ENCODE measurements around the gene DNMT3A.

DNMT3A gene

GRCh38 chr2:25266399-25266798 is 75.3 kb downstream of the DNMT3A start:
- H3K4me3 ChIP-seq (ENCODE audit: control insufficient read depth, low read depth, low read length) = no peak overlapping the region
- no peak for TF ChIP-seq CTCF (conservative IDR thresholded peaks at IDR 0.05; ENCODE audit: control insufficient read depth, insufficient read depth, low read depth, low read length)
- DNase-seq (ENCODE audit: low read depth) = no peak

DNA sequence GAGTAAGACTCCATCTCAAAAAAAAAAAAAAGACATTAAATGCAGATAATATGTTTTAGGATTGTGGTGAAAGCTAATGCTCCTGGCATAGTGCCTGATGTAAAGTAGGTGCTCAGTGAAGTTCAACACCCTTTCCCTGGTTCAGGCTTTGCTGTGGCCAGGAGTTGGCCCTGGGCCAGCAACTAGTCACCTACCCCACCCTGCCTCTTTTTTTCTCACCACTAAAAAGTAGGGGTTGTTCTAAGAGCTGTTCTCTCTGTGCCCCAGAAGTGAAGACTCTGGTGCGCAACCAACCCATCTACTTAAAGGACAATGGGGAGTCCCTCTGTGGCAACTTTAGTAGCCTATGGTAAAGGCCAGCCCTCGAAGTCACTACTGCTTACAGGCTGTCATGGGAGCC is 75.9 kb downstream of the DNMT3A start:
- H3K4me3 ChIP-seq (ENCODE audit: control insufficient read depth, low read depth, low read length) = no peak overlapping the region
- DNase-seq (ENCODE audit: low read depth) = no peak
- TF ChIP-seq CTCF (conservative IDR thresholded peaks at IDR 0.05; ENCODE audit: control insufficient read depth, insufficient read depth, low read depth, low read length) = no peak

- TF ChIP-seq CTCF (conservative IDR thresholded peaks at IDR 0.05; ENCODE audit: control insufficient read depth, insufficient read depth, low read depth, low read length) = no peak
- no peak overlapping the region for H3K4me3 ChIP-seq (ENCODE audit: control insufficient read depth, low read depth, low read length)
- DNase-seq (ENCODE audit: low read depth) = no peak
Observed at GRCh38 chr2:25265001-25265400, 76.7 kb downstream of the DNMT3A start.

DNA sequence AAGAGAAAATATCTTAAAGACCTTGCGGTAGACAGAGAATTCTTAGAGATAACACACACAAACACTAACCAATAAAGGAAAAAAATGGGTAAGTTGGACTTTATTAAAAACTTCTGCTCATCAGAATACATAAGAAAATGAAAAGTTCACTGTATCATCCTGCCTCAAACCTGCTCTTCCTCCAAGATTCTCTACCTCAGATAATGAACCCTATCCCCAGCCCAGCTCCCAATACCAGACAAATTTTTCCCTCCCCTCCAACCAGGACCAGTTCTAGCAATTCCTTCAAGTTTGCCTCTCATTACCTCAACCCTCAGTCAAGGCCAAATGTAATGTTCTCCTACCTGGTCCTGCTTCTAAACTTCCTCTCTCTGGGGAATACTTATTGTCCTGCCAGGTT is 79.4 kb downstream of the DNMT3A start:
- H3K4me3 ChIP-seq (ENCODE audit: control insufficient read depth, low read depth, low read length) = no peak overlapping the region
- no peak for TF ChIP-seq CTCF (conservative IDR thresholded peaks at IDR 0.05; ENCODE audit: control insufficient read depth, insufficient read depth, low read depth, low read length)
- no peak for DNase-seq (ENCODE audit: low read depth)

GRCh38 chr2:25259737-25260124 is 82.0 kb downstream of the DNMT3A start:
- TF ChIP-seq CTCF (conservative IDR thresholded peaks at IDR 0.05; ENCODE audit: control insufficient read depth, insufficient read depth, low read depth, low read length) = no peak
- H3K4me3 ChIP-seq (ENCODE audit: control insufficient read depth, low read depth, low read length) = no peak overlapping the region
- DNase-seq (ENCODE audit: low read depth) = no peak

DNA sequence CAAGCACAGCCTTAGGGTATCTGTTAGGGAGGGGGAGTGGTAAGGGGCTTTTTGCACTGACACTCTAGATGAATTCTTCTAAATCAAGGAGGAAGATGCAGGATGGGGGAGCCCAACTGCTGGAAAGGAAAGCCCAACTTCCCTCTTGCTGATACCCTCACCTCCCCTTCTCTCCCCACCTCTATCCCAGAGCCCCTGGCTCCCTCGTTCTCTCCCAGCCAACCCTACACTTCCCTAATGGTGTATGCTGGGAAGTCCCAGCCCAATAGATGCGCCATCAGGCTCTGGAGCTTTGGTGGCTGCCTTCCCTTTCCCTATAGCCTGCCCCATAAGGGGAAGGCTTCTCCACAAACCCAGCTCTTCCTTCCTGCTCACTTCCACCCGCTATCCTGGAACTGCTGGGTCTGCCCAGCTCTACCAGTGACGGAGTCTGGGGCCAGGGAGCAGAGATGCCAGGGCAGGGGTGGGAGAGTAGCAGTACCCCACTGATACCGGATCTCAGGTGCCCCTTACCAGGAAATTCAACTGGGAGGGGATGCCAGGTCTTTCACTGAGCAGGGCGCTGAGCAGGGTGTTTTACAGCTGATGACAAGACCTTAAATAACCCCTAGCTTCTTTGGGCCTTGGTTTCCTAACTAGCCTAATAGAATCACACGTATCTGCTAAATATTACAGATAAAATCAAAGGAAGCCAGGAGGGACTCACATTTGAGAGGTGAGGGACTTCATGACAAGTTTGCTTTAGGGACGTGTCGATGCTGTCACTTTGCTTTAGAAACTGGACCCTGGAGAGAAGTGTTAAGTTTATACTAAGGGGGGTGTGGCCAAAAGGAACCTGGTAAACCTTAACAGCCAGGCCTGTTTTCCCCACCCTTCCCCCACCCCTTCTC is 82.6 kb downstream of the DNMT3A start:
- TF ChIP-seq CTCF (conservative IDR thresholded peaks at IDR 0.05; ENCODE audit: control insufficient read depth, insufficient read depth, low read depth, low read length) = no peak
- no peak overlapping the region for H3K4me3 ChIP-seq (ENCODE audit: control insufficient read depth, low read depth, low read length)

More for the DNA sequence above, 82.6 kb downstream of the DNMT3A start:
- DNase-seq (ENCODE audit: low read depth) = no peak

All from fibroblast of mammary gland (primary cell).